GM12872 (cell line): Measurements from ENCODE around the gene IQGAP3.

Source experiments
- TF ChIP-seq, protein P1 (sequence below): IDR thresholded peaks from 3 replicates; pipeline ENCODE4 v1.5.1; 2011; ENCODE audit warnings: low read depth, mild to moderate bottlenecking, low read length, moderate library complexity; ENCODE audit not compliant: insufficient read depth

The IQGAP3 gene

DNA sequence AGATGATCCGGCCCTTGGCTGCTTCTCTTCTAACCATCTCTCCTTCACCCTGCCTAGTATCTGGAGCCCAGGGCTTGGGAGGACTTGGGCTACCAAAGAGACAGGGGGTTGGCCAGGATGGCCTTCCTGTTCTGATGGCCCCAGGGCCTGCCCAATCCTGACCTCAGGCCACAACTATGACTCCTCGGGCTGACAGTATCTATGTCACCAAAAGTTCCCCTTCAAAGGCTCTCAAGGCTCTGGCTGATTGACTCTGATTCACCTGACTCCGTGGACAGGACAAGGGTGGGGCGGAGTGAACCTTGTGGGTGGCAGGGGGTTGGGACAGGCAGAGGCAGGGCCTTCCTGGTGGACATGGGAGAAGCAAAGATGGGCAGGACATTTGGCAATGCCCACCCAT lies 84.5 kb downstream of the IQGAP3 start:
- TF ChIP-seq, protein P1, sequence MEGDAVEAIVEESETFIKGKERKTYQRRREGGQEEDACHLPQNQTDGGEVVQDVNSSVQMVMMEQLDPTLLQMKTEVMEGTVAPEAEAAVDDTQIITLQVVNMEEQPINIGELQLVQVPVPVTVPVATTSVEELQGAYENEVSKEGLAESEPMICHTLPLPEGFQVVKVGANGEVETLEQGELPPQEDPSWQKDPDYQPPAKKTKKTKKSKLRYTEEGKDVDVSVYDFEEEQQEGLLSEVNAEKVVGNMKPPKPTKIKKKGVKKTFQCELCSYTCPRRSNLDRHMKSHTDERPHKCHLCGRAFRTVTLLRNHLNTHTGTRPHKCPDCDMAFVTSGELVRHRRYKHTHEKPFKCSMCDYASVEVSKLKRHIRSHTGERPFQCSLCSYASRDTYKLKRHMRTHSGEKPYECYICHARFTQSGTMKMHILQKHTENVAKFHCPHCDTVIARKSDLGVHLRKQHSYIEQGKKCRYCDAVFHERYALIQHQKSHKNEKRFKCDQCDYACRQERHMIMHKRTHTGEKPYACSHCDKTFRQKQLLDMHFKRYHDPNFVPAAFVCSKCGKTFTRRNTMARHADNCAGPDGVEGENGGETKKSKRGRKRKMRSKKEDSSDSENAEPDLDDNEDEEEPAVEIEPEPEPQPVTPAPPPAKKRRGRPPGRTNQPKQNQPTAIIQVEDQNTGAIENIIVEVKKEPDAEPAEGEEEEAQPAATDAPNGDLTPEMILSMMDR: no peak

DNA sequence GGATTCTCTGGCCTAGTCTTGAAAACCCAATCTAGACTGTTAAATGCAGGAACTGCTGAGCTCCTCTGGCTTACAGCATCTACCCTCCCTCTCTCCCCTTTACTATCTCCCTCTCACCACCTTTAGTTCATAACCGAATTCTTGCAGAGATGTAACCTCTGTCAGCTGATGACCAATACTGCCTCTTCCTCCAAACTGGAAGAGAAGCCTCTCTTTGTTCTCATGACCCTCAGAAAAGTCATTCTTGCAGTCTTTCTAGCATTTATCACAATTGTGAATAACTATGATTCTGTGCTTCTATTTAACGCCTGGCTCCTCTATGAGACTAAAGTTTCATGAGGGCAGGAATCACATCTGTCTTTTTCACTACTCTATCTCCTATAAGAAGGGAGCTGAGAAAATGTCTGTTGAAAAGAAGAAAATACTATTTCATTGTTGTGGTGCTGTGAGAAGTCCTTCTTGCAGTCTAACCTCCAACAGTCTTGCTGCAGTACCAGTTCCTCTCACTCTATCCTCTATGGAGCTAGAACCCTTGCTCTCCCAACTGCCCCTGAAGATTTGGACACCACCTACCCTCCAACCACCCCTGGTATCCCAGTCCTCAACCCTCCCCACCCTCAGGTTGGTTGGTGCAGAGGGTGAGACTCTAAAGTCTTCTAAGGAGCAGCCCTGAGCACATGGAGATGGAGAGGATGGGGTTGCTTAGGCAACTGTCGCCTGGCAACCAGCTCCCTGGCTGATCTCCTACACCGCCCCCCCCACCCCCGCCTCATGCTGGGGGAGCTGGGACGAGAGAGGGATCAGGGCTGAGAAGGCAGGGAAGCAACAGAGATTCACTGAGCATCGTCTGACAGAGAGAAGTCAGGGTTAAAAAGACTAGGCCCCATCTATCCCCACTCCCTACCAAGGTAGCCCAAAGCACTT lies 85.7 kb downstream of the IQGAP3 start:
- TF ChIP-seq, protein P1: no peak

DNA sequence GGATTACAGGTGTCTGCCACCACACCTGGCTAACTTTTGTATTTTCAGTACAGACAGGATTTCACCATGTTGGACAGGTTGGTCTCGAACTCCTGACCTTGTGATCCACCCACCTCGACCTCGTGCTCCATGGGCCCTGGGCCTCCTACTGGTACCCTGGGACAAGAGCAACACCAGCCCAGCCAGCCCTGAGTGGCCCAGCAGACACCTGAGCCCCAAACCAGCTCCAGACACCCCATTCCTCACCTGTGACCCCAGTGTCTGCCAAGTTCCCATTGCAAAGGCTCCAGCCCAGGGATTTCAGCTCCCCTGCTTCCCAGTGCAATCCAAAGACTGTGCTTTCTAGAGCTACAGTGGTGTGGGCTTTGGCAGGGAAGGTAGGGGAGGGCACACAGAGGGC lies 86.4 kb downstream of the IQGAP3 start:
- TF ChIP-seq, protein P1: no peak

DNA sequence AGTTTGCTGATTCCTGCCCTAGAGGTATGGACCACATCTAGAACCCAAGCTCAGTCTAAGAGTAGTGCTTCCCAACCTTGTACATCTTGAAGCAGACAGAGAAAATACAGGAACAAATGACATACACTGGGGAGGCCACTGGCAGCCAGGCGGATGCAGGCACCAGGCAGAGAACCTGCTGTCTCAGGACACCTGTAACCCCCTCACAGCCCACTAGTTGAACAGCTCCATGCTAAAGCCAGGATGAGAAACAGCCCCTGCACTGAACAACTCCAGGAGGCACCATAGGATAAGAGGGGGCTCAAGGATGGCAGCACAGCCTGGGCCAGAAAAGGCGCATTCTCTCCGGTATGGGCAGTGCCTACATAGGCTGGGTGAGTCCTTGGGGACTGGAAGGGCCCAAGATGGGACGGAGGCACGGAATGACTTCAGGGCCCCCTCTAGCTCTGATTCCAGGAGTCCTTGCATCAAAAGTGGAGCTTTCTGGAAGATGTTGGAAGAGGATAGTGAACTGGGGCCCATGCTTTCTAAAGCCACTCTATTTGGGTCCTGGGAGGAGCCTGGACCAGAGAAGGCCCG lies 87.8 kb downstream of the IQGAP3 start:
- TF ChIP-seq, protein P1: no peak

DNA sequence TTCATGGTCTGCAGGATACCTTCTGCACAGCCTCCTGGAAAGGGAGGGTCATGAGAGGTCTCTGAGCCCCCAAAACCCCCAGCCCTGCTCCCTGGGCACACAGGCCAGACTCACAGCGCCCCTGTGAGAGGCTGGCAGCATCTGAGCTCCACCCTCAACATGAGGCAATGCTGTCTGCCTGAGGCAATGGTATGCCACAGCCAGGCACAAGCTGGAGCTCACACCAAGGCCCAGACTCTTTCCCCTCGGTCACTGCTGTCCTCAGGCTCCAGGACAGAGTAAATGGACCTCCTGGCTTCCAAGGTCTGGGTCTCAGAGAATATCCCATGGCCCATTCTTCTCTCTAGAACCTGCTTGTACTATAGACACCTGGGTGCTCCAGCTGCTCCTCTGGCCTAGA lies 89.0 kb downstream of the IQGAP3 start:
- TF ChIP-seq, protein P1: no peak

DNA sequence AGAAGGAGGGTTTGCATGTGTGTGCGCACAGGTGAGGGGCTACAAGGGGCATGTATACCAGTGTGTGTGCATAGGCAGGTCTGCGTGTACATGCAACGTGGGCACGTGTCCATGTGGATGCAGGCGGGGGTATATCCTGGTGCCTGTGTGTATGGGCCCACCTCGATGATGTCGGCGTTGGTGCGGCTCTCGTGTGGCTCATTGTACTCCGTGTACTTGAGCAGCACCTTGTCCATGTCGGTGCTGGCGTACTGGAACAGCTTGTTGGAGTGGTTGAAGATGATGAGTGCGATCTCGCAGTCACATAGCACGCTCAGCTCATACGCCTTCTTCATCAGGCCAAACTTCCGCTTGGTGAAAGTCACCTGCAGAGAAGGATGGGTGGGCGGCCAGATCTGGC lies 90.1 kb downstream of the IQGAP3 start:
- TF ChIP-seq, protein P1: no peak

DNA sequence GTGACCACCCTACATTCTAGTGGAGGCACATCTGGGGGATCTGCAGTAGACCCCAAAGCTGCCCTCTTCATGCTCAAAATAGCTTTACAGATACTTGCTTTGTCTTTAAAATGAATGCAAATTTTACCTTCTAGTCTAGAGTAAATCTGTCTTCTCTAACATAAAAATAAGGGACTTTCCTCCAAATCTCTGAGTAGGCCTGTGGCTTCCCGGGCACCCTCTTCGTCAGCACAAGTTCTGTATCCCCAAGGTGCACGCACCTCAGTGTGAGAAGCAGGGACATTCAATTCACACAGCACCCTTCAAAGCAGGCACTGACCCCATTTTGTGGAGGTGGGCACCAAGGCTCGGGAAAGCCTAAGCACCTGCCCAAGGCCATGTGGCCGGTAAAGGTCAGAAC lies 90.8 kb downstream of the IQGAP3 start:
- TF ChIP-seq, protein P1: no peak
